Measurements from ENCODE around the gene PHF20. TPM values are rescaled to one million over a fixed set of nuclear protein-coding genes. Genes with fewer than 3 reads are reported as not detected.
"Not testable (repeated sequence)": the region's sequence is repeated elsewhere in the genome, so short reads cannot be mapped to it uniquely, and the experiment has no call there.

The PHF20 gene
- total RNA-seq, 1 experiment from 2014 or later, result 56.7 TPM

DNA sequence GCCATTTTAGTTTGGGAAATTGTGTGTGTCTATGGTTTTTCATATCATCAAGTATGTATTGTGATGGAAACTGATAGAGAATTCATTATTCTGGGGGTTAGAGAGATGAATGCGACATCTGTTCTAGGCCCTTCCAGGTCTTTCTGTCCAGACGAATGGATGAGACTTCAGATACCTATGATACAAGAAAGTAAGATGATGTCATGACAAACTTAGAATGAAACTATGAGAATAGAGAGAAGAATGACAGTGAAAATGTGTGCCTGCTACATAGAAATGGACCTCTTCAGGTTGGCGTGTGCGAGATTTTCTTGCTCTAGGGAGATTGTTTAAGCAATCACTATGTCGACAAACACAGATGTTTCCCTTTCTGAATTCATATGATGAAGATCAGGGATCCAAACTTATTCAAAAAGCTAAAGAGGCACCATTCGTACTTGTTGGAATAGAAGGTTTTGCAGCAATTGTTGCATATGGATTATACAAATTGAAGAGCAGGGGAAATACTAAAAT is 106.4 kb downstream of the PHF20 start:
- H3K4me3 Mint-ChIP-seq (ENCODE audit: low read depth, unreplicated experiment), result no peak overlapping the region

DNA sequence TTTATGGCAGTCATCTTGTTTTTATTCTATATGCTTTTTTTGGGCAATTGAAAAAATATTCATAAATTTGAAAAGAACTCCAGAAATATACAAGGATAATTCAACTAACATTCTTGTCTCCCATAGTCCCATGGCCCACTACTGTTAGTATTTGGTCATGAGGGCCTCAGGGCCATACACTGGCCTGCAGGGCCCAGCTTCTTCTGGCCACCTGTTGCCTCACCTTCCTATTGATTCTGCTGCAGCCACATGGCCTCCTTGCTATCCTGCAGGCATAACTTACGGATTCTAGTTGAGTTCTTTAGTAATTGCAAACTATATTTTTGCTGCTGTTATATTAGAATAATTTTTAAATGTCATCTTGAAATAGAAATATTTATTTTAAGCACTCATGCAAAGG is 109.9 kb downstream of the PHF20 start:
- H3K27me3 Mint-ChIP-seq (ENCODE audit: unreplicated experiment), result no peaks in the 10 kb centered on the region
- H3K27ac Mint-ChIP-seq (ENCODE audit: unreplicated experiment), result no peak overlapping the region

More for the DNA sequence above, 106.4 kb downstream of the PHF20 start:
- no TSS peak for BruUV-seq (replicated peaks)
- CTCF ChIA-PET, result no interaction called here
- Mint-ChIP-seq H3K9me3 (ENCODE audit: low read depth, unreplicated experiment) (no peaks in the 10 kb centered on the region), H3K27ac (ENCODE audit: unreplicated experiment) (no peak overlapping the region), H3K36me3 (ENCODE audit: insufficient read depth, unreplicated experiment) (peaks cover 11% of the 10 kb centered on the region), H3K27me3 (ENCODE audit: unreplicated experiment) (no peaks in the 10 kb centered on the region), H3K4me1 (ENCODE audit: low read depth, unreplicated experiment) (peaks cover 12% of the 10 kb centered on the region)
- DNase-seq, result no peak
- TF ChIP-seq, protein P1, sequence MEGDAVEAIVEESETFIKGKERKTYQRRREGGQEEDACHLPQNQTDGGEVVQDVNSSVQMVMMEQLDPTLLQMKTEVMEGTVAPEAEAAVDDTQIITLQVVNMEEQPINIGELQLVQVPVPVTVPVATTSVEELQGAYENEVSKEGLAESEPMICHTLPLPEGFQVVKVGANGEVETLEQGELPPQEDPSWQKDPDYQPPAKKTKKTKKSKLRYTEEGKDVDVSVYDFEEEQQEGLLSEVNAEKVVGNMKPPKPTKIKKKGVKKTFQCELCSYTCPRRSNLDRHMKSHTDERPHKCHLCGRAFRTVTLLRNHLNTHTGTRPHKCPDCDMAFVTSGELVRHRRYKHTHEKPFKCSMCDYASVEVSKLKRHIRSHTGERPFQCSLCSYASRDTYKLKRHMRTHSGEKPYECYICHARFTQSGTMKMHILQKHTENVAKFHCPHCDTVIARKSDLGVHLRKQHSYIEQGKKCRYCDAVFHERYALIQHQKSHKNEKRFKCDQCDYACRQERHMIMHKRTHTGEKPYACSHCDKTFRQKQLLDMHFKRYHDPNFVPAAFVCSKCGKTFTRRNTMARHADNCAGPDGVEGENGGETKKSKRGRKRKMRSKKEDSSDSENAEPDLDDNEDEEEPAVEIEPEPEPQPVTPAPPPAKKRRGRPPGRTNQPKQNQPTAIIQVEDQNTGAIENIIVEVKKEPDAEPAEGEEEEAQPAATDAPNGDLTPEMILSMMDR (IDR thresholded peaks at IDR 0.05; ENCODE audit: unreplicated experiment), result no peak
- intact Hi-C loops (cut with micrococcal nuclease; ENCODE audit: unreplicated experiment), result no loop called here

DNA sequence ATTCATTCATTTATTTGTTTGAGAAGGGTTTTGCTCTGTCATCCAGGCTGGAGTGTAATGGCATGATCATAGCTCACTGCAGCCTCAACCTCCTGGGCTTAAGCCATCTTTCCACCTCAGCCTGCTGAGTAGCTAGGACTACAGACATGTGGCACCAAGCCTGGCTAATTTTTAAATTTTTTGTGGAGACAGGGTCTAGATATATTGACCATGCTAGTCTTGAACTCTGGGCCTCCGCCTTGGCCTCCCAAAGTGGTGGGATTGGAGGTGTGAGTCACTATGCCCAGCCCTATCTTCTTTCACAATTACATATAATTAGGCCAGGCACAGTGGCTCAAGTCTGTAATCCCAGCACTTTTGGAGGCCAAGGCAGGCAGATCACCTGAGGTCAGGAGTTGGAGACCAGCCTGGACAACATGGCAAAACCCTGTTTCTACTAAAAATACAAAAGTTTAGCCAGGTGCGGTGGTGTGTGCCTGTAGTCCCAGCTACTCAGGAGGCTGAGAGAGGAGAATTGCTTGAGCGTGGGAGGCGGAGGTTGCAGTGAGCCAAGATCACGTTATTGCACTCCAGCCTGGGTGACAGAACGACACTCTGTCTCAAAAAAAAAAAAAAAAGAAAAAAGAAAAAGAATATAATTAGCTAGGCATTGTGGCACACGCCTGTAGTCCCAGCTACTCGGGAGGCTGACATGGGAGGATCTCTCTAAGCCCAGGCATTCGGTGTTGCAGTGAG is 110.8 kb downstream of the PHF20 start:
- CTCF ChIA-PET, result interaction anchor here (0.6 to 1.1 kb wide), 4 partner anchors 14 to 213 kb away, joined by 3 to 6 read pairs (median 3); no protein-coding TSS in a partner anchor
- H3K27ac Mint-ChIP-seq (ENCODE audit: unreplicated experiment); H3K27me3 Mint-ChIP-seq (ENCODE audit: unreplicated experiment); DNase-seq; H3K9me3 Mint-ChIP-seq (ENCODE audit: low read depth, unreplicated experiment); BruUV-seq (replicated peaks); H3K4me3 Mint-ChIP-seq (ENCODE audit: low read depth, unreplicated experiment); H3K36me3 Mint-ChIP-seq (ENCODE audit: insufficient read depth, unreplicated experiment): not testable (repeated sequence)
- intact Hi-C loops (cut with micrococcal nuclease; ENCODE audit: unreplicated experiment), result loop anchor here (5.0 kb wide), 1 partner anchor 265 kb away; the partner anchor contains the start of gene SPAG4
- H3K4me1 Mint-ChIP-seq (ENCODE audit: low read depth, unreplicated experiment), result peaks cover 12% of the 10 kb centered on the region

More for the DNA sequence above, 109.9 kb downstream of the PHF20 start:
- Mint-ChIP-seq H3K4me3 (ENCODE audit: low read depth, unreplicated experiment) (no peak overlapping the region), H3K9me3 (ENCODE audit: low read depth, unreplicated experiment) (no peaks in the 10 kb centered on the region), H3K36me3 (ENCODE audit: insufficient read depth, unreplicated experiment) (no peaks in the 10 kb centered on the region), H3K4me1 (ENCODE audit: low read depth, unreplicated experiment) (peaks cover 12% of the 10 kb centered on the region)
- CTCF ChIA-PET, result interaction anchor here (0.7 kb wide), 1 partner anchor 1196 kb away, joined by 4 read pairs; no protein-coding TSS in a partner anchor
- TF ChIP-seq, protein P1 (IDR thresholded peaks at IDR 0.05; ENCODE audit: unreplicated experiment), result no peak
- DNase-seq, result no peak
- no TSS peak for BruUV-seq (replicated peaks)
- intact Hi-C loops (cut with micrococcal nuclease; ENCODE audit: unreplicated experiment), result loop anchor here (5.0 kb wide), 1 partner anchor 264 kb away; the partner anchor contains the start of gene SPAG4

DNA sequence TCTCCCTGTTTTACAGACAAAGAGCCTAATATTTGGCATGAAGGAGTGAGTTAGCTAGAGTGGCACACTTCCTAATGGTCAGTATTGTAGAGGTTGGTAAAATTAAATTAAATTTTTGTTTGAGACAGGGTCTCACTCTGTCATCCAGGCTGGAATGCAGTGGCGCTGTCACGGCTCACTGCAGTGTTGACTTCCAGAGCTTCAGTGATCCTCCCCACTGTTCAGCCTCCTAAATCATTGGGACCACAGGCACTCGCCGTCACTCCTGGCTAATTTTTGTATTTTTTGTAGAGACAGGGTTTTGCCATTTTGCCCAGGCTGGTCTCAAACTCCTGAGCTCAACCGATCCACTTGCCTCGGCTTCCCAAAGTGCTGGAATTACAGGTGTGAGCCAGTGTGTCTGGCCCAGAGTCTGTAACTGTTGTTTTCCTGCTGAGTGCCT is 111.5 kb downstream of the PHF20 start:
- intact Hi-C loops (cut with micrococcal nuclease; ENCODE audit: unreplicated experiment), result loop anchor here (5.0 kb wide), 1 partner anchor 266 kb away; the partner anchor contains the start of gene SPAG4
- H3K4me3 Mint-ChIP-seq (ENCODE audit: low read depth, unreplicated experiment), result peak overlapping the region; percentile 33
- H3K9me3 Mint-ChIP-seq (ENCODE audit: low read depth, unreplicated experiment), result no peaks in the 10 kb centered on the region
- no peaks in the 10 kb centered on the region for H3K36me3 Mint-ChIP-seq (ENCODE audit: insufficient read depth, unreplicated experiment)
- CTCF ChIA-PET, result interaction anchor here (0.7 to 1.4 kb wide), 8 partner anchors 13 to 264 kb away, joined by 3 to 6 read pairs (median 4); no protein-coding TSS in a partner anchor
- BruUV-seq (replicated peaks), result no TSS peak
- TF ChIP-seq, protein P1 (IDR thresholded peaks at IDR 0.05; ENCODE audit: unreplicated experiment), result no peak
- H3K4me1 Mint-ChIP-seq (ENCODE audit: low read depth, unreplicated experiment), result peaks cover 12% of the 10 kb centered on the region
- DNase-seq, result no peak
- H3K27ac Mint-ChIP-seq (ENCODE audit: unreplicated experiment), result peak overlapping the region; percentile 53
- no peaks in the 10 kb centered on the region for H3K27me3 Mint-ChIP-seq (ENCODE audit: unreplicated experiment)
